ENCODE measurements around the gene RABAC1.

- peak in 1 of 3 experiments; percentile 18 for TF ChIP-seq CTCF (optimal IDR thresholded peaks at IDR 0.05 in 1 of 3, IDR thresholded peaks at IDR 0.05 in 1 of 3, conservative IDR thresholded peaks at IDR 0.05 in 1 of 3; ENCODE audit: extremely low read depth in 1 of 3, insufficient read depth in 2 of 3, low read length in 3 of 3)
- TF ChIP-seq EZH2 (IDR thresholded peaks at IDR 0.05; ENCODE audit: low read length): peak; percentile 69
These were observed 38.1 kb downstream of the RABAC1 start for GRCh38 chr19:41920882-41921576.

All from keratinocyte (primary cell).